Measurements from ENCODE around the gene SREBF1.

- peak in 1 of 2 donors; percentile 31 for TF ChIP-seq POLR2AphosphoS5 (IDR thresholded peaks at IDR 0.05; ENCODE audit: insufficient read depth in 1 of 2, low read depth in 1 of 2)
- TF ChIP-seq CTCF (IDR thresholded peaks at IDR 0.05): peak in 1 of 3 experiments; percentile 23
- no peak for TF ChIP-seq POLR2A (IDR thresholded peaks at IDR 0.05)
These were observed 13.1 kb upstream of the SREBF1 start for GRCh38 chr17:17849845-17850373.
